K562 (cell line): ENCODE measurements around the gene ASIC5. TPM values are rescaled to one million over a fixed set of nuclear protein-coding genes. Genes with fewer than 3 reads are reported as not detected.

Source experiments
- ATAC-seq: fragments of 200-7000 bp; cut with Tn5 transposase; 3 replicates; pipeline ENCODE4 v1.9.1; 2020; ENCODE audit warnings: moderate library complexity
- BruUV-seq: library from RNA; stranded (reverse); fragments of 400-500 nt; replicated peaks from 2 replicates; lab custom pipeline; 2021; lab: Mats Ljungman, UMichigan
- CTCF ChIA-PET: fragments of 300-600 bp; formaldehyde crosslinking; extraction: SDS; loops from one replicate; lab custom pipeline; 2021; ENCODE audit warnings: low intra/inter-chr PET ratio; lab: Yijun Ruan, JAX
- POLR2A ChIA-PET: fragments of 300-600, 350-650 bp; sonication (Branson Sonifier 250); formaldehyde crosslinking; extraction: SDS; loops from one replicate; lab custom pipeline; 2021; ENCODE audit warnings: antibody characterized with exemption, inconsistent platforms; lab: Yijun Ruan, JAX
- DNase-seq, 4 experiments: peaks; one replicate each; pipeline versions ENCODE4 v3.0.0 to v3.0.0-alpha.2; 2011 to 2018; ENCODE audit warnings: low spot score in 3 of 4, mixed read lengths in 3 of 4; ENCODE audit errors: extremely low read depth in 1 of 4
- FAIRE-seq: peaks from 2 replicates; lab custom pipeline; 2011; peaks lifted over from hg19 to GRCh38; lab: Jason Lieb, UNC
- H2AFZ ChIP-seq: 2 replicates; pipeline ENCODE4 v1.6.0; 2011; ENCODE audit warnings: low read depth, low read length, control low read depth, inconsistent platforms
- H3K27ac ChIP-seq: fragments of 200-600 bp; 3 replicates; pipeline ENCODE4 v1.8.0; 2011; ENCODE audit warnings: low read depth, mild to moderate bottlenecking, control low read depth, inconsistent platforms, low read length, moderate library complexity, mixed read lengths; ENCODE audit errors: extremely low read depth
- H3K27me3 ChIP-seq, 2 experiments: fragments of 300-600 bp in 1 of 2; 2 replicates in 1 of 2; 3 replicates in 1 of 2; pipeline versions ENCODE4 v1.6.0 to v1.8.0; 2011; ENCODE audit warnings: inconsistent platforms in 2 of 2, low read length in 2 of 2, mild to moderate bottlenecking in 1 of 2, mixed read lengths in 1 of 2, moderate library complexity in 1 of 2; ENCODE audit not compliant: control insufficient read depth in 2 of 2, insufficient read depth in 2 of 2
- H3K36me3 ChIP-seq: fragments of 300-600 bp; 3 replicates; pipeline ENCODE4 v1.8.0; 2011; ENCODE audit warnings: mild to moderate bottlenecking, low read length, inconsistent platforms; ENCODE audit not compliant: control insufficient read depth, insufficient read depth
- H3K4me1 ChIP-seq, 2 experiments: fragments of 200-600 bp in 1 of 2; replicated peaks in 1 of 2; 2 replicates in 1 of 2; 3 replicates in 1 of 2; pipeline versions ENCODE4 v1.5.1 to v1.8.0; 2011; ENCODE audit warnings: inconsistent platforms in 2 of 2, low read length in 2 of 2, mild to moderate bottlenecking in 1 of 2, mixed read lengths in 1 of 2, moderate library complexity in 1 of 2; ENCODE audit not compliant: control insufficient read depth in 2 of 2, insufficient read depth in 2 of 2
- H3K4me2 ChIP-seq: 2 replicates; pipeline ENCODE4 v1.6.1; 2011; ENCODE audit warnings: low read length, control low read depth, inconsistent platforms, mixed read lengths; ENCODE audit not compliant: insufficient read depth
- H3K4me3 ChIP-seq: fragments of 200-600 bp; sonication (generic), shearing (Covaris generic); 2 replicates; pipeline ENCODE4 v1.5.1; 2016; ENCODE audit warnings: control low read depth, inconsistent platforms
- H3K79me2 ChIP-seq: fragments of 200-600 bp; 3 replicates; pipeline ENCODE4 v1.8.0; 2011; ENCODE audit warnings: low read length, inconsistent platforms; ENCODE audit not compliant: control insufficient read depth, insufficient read depth
- H3K9ac ChIP-seq, 2 experiments: 2 replicates each; pipeline versions ENCODE4 v1.6.0 to v1.6.1; 2011; ENCODE audit warnings: low read depth in 2 of 2, low read length in 2 of 2, control low read depth in 1 of 2, inconsistent platforms in 1 of 2, mild to moderate bottlenecking in 1 of 2, mixed read lengths in 1 of 2; ENCODE audit not compliant: insufficient read depth in 1 of 2
- H3K9me1 ChIP-seq: one replicate; pipeline ENCODE4 v1.6.0; 2011; ENCODE audit warnings: inconsistent platforms, mild to moderate bottlenecking, low read length, moderate library complexity; ENCODE audit not compliant: control insufficient read depth, insufficient read depth
- H3K9me3 ChIP-seq: replicated peaks from 2 replicates; pipeline ENCODE4 v1.5.1; 2011; ENCODE audit warnings: low read depth, low read length, inconsistent platforms; ENCODE audit not compliant: control insufficient read depth, insufficient read depth
- H4K20me1 ChIP-seq: replicated peaks from 2 replicates; pipeline ENCODE4 v1.6.1; 2011; ENCODE audit warnings: low read length, inconsistent platforms, mixed read lengths; ENCODE audit not compliant: control insufficient read depth, insufficient read depth
- ARHGAP35 ChIP-seq: fragments of 450-650 bp; IDR thresholded peaks from 2 replicates; pipeline ENCODE4 v1.6.1; 2018; ENCODE audit not compliant: partially characterized antibody
- BCL6 ChIP-seq: fragments of 250-450 bp; sonication (Bioruptor Pico); IDR thresholded peaks from 2 replicates; pipeline ENCODE4 v1.4.0; 2020
- CBX2 ChIP-seq: fragments of 200-600 bp; sonication (generic); IDR thresholded peaks from one replicate; pipeline ENCODE4 v1.6.1; 2012; ENCODE audit warnings: mild to moderate bottlenecking, low read length, inconsistent platforms; ENCODE audit not compliant: insufficient read depth, poor library complexity, severe bottlenecking
- ESRRB ChIP-seq: fragments of 250-450 bp; sonication (Bioruptor Pico); IDR thresholded peaks from 2 replicates; pipeline ENCODE4 v1.5.0; 2020; ENCODE audit warnings: mild to moderate bottlenecking, moderate library complexity, borderline replicate concordance
- FOXK2 ChIP-seq, 2 experiments: fragments of 450-650 bp; IDR thresholded peaks in 1 of 2; conservative IDR thresholded peaks in 1 of 2; 2 replicates each; pipeline ENCODE4 v1.6.1; 2016; ENCODE audit warnings: low read depth in 2 of 2, mild to moderate bottlenecking in 1 of 2
- FUS ChIP-seq: fragments of 200-400 bp; formaldehyde crosslinking; optimal IDR thresholded peaks from 2 replicates; pipeline ENCODE3; 2017; ENCODE audit warnings: low read depth, low read length
- MAZ ChIP-seq, 2 experiments: fragments of 450-650 bp in 1 of 2; sonication (generic) in 1 of 2; formaldehyde crosslinking; IDR thresholded peaks in 1 of 2; conservative IDR thresholded peaks in 1 of 2; 2 replicates each; pipeline versions ENCODE4 v1.4.0 to v1.5.0; 2020; ENCODE audit warnings: mild to moderate bottlenecking in 1 of 2, missing genetic modification reagents in 1 of 2
- PCBP1 ChIP-seq: fragments of 200-400 bp; formaldehyde crosslinking; IDR thresholded peaks from 2 replicates; pipeline ENCODE4 v1.6.1; 2018; ENCODE audit warnings: mild to moderate bottlenecking, low read depth, low read length; ENCODE audit not compliant: poor library complexity, severe bottlenecking
- POLR2A ChIP-seq: fragments of 450-650 bp; conservative IDR thresholded peaks from 2 replicates; pipeline ENCODE4 v1.6.1; 2016
- POLR2AphosphoS2 ChIP-seq: IDR thresholded peaks from 2 replicates; pipeline ENCODE4 v1.6.1; 2012; ENCODE audit warnings: low read length, improper control_type of control experiment
- TCF3 ChIP-seq: sonication (generic); formaldehyde crosslinking; IDR thresholded peaks from 2 replicates; pipeline ENCODE4 v1.4.0; 2020; ENCODE audit warnings: mild to moderate bottlenecking, missing genetic modification reagents
- ZNF23 ChIP-seq: fragments of 250-450 bp; sonication (Bioruptor Pico); IDR thresholded peaks from 2 replicates; pipeline ENCODE4 v1.4.0; 2020; ENCODE audit warnings: mild to moderate bottlenecking
- ZNF408 ChIP-seq: fragments of 250-450 bp; sonication (Bioruptor Pico); IDR thresholded peaks from 2 replicates; pipeline ENCODE4 v1.4.0; 2020; ENCODE audit warnings: low read depth, mild to moderate bottlenecking, moderate library complexity
- ZNF41 ChIP-seq: fragments of 250-450 bp; sonication (Bioruptor Pico); conservative IDR thresholded peaks from 2 replicates; pipeline ENCODE4 v1.4.0; 2020; ENCODE audit warnings: mild to moderate bottlenecking
- ZNF57 ChIP-seq: fragments of 450-650 bp; formaldehyde crosslinking; IDR thresholded peaks from 2 replicates; pipeline ENCODE4 v1.4.0; 2020; ENCODE audit warnings: mild to moderate bottlenecking, moderate library complexity
- ZNF583 ChIP-seq: fragments of 250-450 bp; sonication (Bioruptor Pico); IDR thresholded peaks from 2 replicates; pipeline ENCODE4 v1.4.0; 2020
- ZNF696 ChIP-seq: fragments of 250-450 bp; sonication (Bioruptor Pico); conservative IDR thresholded peaks from 2 replicates; pipeline ENCODE4 v1.4.0; 2020; ENCODE audit warnings: mild to moderate bottlenecking, moderate library complexity
- WGBS: fragments of 100-300 bp; shearing (Covaris generic); methylation state at CpG from one replicate; pipeline ENCODE4 v1.1.6; 2016; ENCODE audit warnings: low coverage, mixed read lengths; ENCODE audit not compliant: insufficient coverage; ENCODE audit errors: missing lambda C conversion rate; 5-methylcytosine and 5-hydroxymethylcytosine counted together
- in situ Hi-C: fragments of 300-500 bp; cut with MboI; formaldehyde crosslinking; loops from 4 replicates; pipeline ENCODE4 v1.15.0; 2018; ENCODE audit warnings: inconsistent platforms, mixed read lengths
- intact Hi-C: fragments of 100-400 bp; cut with micrococcal nuclease; formaldehyde crosslinking; loops from 2 replicates; pipeline ENCODE4 v1.14.2; 2022
- polyA plus RNA-seq, 8 experiments: library from polyadenylated mRNA; depleted of rRNA in 4 of 8; stranded (reverse) in 5 of 8; unstranded in 3 of 8; fragments of >200 nt; fragmentation: Nextera tagmentation in 2 of 8; fragmentation: Illumina TruSeq in 1 of 8; extraction: Ambion mirVana in 2 of 8; extraction: Trizol in 1 of 8; gene quantifications; 2 replicates each; pipeline versions ENCODE4 v1.2.1 to v1.2.3, GENCODE V29; 2011 to 2014; ENCODE audit warnings: inconsistent platforms in 1 of 8, missing spikeins in 1 of 8
- total RNA-seq, 7 experiments: library from RNA; depleted of rRNA in 6 of 7; stranded (reverse); fragments of >200 nt in 6 of 7; fragmentation: Illumina TruSeq in 2 of 7; extraction: Trizol in 2 of 7; gene quantifications; 2 replicates each; pipeline versions ENCODE4 v1.2.1 to v1.2.3, GENCODE V29; 2011 to 2021; ENCODE audit warnings: low replicate concordance in 1 of 7

Gene ASIC5
- total and polyA plus RNA-seq, 9 of the 15 experiments (the other 6 are each of a cell fraction or from before 2014, with no cell fraction given): not detected

- Histone ChIP-seq H2AFZ (no peak overlapping the region), H3K27me3 (no peaks in the 10 kb centered on the region), H3K9me1 (no peaks in the 10 kb centered on the region), H3K4me2 (no peak overlapping the region), H3K4me3 (no peak overlapping the region), H3K36me3 (no peaks in the 10 kb centered on the region), H3K9me3 (no peaks in the 10 kb centered on the region; the same call in 1 of the 2 replicates), H3K9ac (no peak overlapping the region), H3K4me1 (no peaks in the 10 kb centered on the region), H3K27ac (no peak overlapping the region), H3K79me2 (no peaks in the 10 kb centered on the region), H4K20me1 (no peaks in the 10 kb centered on the region)
- CTCF ChIA-PET: no interaction called here
- no peak for DNase-seq
- BruUV-seq: no TSS peak
- no peak for TF ChIP-seq FOXK2 (conservative IDR thresholded peaks at IDR 0.05 in 1 of 2, IDR thresholded peaks at IDR 0.05 in 1 of 2; ENCODE audit: low read depth in 2 of 2)
- no peak for TF ChIP-seq CBX2
- no peak for TF ChIP-seq FUS
- TF ChIP-seq ZNF57: no peak
- TF ChIP-seq POLR2A: no peak
- TF ChIP-seq TCF3: no peak
- no peak for TF ChIP-seq ZNF23 (CRISPR knock-in tag)
- TF ChIP-seq ZNF583 (CRISPR knock-in tag): no peak
- TF ChIP-seq ESRRB (CRISPR knock-in tag): no peak
- TF ChIP-seq ARHGAP35: no peak
- TF ChIP-seq MAZ (CRISPR knock-in tag; conservative IDR thresholded peaks at IDR 0.05 in 1 of 2, IDR thresholded peaks at IDR 0.05 in 1 of 2): no peak
- TF ChIP-seq BCL6 (CRISPR knock-in tag): no peak
- TF ChIP-seq PCBP1: no peak
- no peak for TF ChIP-seq POLR2AphosphoS2
- TF ChIP-seq ZNF696 (CRISPR knock-in tag): no peak
- TF ChIP-seq ZNF41: no peak
- no peak for TF ChIP-seq ZNF408
- WGBS: 1% methylated on average over 4 of the region's 4 CpGs
- in situ Hi-C loops: no loop called here
- no peak for ATAC-seq
- intact Hi-C loops: no loop called here
- FAIRE-seq: no peak
- POLR2A ChIA-PET: no interaction called here
These were observed 45.1 kb downstream of the ASIC5 start for GRCh38 chr4:155820887-155821518.
